ENCODE measurements around the gene RIOK1.
"Not testable (repeated sequence)": the region's sequence is repeated elsewhere in the genome, so short reads cannot be mapped to it uniquely, and the experiment has no call there.

The RIOK1 gene

GRCh38 chr6:7389451-7390225 is at the start of gene RIOK1, which contains the start of gene CAGE1:
TSS of gene RIOK1 (plus strand) at chr6:7389808. CDS start at chr6:7390003, 195 bp downstream.
TSS of gene CAGE1 (minus strand) at chr6:7389742. CDS start at chr6:7387173, 2,569 bp downstream.
- peak; percentile 91 for DNase-seq (ENCODE audit: low read depth)

GRCh38 chr6:7341271-7341670 is 48.3 kb upstream of the RIOK1 start:
- no peak for DNase-seq (ENCODE audit: low read depth)

DNA sequence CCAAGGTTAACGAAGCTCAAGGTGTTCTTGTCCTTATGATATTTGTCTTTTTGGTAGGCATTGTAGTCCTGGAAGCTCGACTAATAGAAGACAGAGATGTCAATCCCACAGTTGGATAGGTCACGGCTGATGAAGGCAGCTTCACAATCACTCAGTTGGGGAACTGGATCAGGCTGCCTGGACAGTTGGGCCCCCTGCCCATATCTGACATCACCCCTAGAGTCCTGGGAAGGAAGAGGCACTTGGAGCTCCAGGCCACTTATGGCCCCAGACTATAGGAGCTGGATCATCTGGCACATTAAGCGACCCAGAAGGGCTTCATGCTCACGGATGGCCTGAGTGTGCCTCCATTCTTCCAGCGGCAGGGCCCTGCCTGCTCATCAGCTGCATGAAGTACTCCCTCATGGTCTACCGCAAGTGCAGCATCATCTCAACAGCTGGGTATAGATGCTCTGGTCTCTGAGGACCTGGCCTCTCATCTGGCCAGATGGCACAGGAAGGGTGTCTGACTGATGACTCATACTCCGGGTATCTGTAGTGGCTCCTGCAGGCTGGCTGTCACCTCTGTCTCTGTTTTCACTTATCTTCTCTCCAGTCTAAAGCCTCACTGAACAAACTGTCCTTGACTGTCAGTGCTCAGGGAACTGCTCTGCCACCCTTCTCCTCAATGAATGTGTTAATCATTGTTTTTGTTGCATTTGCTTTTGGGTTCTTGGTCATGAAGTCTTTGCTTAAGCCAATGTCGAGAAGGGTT is 47.4 kb upstream of the RIOK1 start:
- no peak for DNase-seq (ENCODE audit: low read depth)

DNA sequence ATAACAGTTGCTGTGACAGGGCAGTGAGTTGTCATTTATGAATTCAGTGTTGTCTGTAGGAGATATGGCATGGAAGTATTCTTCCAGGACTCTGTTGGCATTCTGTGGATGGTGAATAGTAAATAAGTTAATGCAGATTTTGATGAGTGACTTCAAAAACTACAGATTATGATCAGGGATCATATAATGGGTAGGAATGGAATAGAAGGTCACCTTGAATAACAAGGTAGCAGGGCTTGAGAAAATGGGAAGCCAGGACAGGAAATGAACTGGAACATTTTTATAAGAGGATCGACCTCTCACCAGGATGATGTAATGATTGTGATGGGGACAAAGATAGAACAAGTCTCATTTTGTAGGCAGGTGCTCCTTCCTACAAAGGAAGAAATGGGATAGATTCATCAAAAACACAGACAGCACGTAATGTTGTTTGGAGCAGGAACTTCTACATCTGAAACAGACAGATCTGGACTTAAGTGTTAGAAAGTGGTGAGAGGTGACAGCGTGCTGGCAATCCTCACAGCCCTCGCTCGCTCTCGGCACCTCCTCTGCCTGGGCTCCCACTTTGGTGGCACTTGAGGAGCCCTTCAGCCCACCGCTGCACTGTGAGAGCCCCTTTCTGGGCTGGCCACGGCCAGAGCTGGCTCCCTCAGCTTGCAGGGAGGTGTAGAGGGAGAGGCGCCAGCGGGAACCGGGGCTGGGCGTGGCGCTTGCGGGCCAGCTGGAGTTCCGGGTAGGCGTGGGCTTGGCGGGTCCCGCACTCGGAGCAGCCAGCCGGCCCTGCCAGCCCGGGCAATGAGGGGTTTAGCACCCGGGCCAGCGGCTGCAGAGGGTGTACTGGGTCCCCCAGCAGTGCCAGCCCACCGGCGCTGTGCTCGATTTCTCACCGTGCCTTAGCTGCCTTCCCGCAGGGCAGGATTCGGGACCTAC is 45.8 kb upstream of the RIOK1 start:
- no peak for DNase-seq (ENCODE audit: low read depth)

DNA sequence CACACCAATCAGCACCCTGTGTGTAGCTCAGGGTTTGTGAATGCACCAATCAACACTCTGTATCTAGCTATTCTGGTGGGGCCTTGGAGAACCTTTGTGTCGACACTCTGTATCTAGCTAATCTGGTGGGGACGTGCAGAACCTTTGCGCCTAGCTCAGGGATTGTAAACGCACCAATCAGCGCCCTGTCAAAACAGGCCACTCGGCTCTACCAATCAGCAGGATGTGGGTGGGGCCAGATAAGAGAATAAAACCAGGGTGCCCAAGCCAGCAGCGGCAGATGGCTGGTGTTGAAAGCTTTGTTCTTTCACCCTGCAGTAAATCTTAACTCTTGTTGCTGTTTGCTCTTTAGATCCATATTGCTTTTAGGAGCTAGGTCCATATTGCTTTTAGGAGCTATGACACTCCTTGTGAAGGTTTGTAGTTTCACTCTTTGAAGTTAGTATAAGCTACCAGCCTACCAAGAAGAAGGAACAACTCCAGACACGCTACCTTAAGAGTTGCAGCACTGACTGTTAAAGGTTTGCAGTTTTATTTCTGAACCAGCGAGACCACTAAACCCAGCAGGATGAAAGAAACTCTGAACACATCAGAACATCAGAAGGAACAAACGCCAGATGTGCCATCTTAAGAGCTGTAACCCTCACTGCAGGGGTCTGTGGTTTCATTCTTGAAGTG is 44.7 kb upstream of the RIOK1 start:
- DNase-seq (ENCODE audit: low read depth): not testable (repeated sequence)

DNA sequence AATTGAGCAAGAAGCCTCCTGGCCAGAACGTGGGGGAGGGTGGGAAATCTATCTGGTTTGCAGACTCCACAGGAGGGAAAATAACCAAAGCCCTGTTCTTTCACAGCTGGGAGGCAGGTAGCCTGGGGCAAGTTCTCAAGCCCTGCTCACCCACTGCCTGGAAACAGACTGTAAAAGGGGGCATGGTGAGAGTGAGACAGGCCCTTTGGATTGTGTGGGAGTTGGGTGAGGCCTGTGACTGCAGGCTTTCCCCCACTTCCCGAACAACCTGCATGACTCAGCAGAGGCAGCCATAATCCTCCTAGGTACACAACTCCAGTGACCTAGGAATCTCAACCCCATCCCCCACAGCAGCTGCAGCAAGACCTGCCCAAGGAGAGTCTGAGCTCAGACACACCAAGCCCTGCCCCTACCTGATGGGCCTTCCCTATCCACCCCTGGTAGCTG is 42.0 kb upstream of the RIOK1 start:
- not testable (repeated sequence) for DNase-seq (ENCODE audit: low read depth)

GRCh38 chr6:7350591-7350990 is 39.0 kb upstream of the RIOK1 start:
- DNase-seq (ENCODE audit: low read depth): not testable (repeated sequence)

DNA sequence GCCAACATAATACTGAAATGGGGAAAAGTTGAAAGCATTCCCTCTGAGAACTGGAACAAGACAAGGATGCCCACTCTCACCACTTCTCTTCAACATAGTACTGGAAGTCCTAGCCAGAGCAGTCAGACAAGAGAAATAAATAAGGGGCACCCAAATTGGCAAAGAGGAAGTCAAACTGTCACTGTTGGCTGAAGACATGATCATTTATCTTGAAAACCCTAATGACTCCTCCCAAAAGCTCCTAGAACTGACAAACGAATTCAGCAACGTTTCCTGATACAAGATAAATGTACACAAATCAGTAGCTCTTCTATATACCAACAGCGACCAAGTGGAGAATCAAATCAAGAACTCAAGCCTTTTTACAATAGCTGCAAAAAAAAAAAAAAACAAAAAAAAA is 37.7 kb upstream of the RIOK1 start:
- DNase-seq (ENCODE audit: low read depth): not testable (repeated sequence)

- no peak for DNase-seq (ENCODE audit: low read depth)
Observed at GRCh38 chr6:7367408-7367807, 22.2 kb upstream of the RIOK1 start.

DNA sequence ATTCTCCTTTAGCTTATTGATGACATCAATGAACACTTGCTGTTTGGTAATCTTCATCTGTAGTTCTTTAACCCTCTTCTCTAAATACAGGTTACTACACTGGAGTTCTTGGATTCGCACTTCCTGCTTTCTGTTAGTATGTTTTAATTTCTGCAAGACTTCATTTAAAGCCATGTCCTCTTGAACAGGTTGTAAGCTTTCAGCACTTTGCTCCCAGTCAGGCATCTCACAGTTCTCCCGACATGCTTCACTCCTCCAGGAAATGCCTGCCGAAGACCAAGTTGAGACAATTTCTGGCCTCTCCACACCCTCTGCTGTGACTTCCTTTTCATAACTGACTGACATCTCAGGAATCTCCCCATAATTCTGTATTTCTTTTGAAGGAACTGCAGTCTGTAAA is 15.9 kb upstream of the RIOK1 start:
- no peak for DNase-seq (ENCODE audit: low read depth)

DNA sequence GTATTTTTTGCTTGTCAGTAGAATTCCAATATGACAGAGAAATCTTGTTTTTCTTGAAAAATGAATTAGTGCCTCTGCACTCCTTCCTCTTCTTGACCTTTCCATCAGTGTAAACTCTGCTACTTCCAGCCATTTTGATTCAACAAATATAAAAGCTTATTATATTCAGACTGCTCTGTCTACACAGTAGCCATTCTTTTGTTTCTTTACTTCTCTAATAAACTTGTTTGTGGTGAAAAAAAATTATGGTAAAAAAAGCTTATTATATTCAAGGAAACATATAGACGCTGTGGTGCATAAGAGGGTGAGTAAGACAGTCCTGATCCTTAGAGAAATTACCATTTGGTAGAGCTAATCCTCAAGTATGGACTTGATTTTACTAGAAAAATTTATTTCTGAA is 11.6 kb upstream of the RIOK1 start:
- DNase-seq (ENCODE audit: low read depth): no peak

- no peak for DNase-seq (ENCODE audit: low read depth)
Observed at GRCh38 chr6:7378740-7379139, 10.9 kb upstream of the RIOK1 start.

GRCh38 chr6:7381092-7381491 is 8.5 kb upstream of the RIOK1 start:
- no peak for DNase-seq (ENCODE audit: low read depth)

GRCh38 chr6:7389162-7389450 is 502 bp upstream of the RIOK1 start:
- no peak for DNase-seq (ENCODE audit: low read depth)

GRCh38 chr6:7390226-7390878 is 744 bp downstream of the RIOK1 start:
- DNase-seq (ENCODE audit: low read depth): no peak

DNA sequence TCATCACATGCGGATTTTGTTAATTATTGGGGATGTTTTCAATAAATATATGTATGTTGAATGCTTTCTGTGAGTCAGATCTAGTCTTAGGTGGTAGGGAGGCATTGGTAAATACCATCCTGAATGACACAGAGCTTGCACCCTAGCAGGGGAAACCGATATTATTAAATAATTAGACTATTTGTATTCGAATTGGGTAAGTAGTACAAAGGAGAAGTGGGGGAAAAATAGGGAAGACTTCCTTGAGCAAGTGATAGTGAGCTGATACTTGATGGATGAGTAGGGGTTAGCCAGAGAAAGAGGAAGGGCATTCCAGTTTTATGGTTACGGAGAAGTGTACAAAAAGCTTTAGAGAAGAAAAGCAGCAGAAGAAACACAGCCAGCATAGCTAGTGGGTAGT is 1.5 kb downstream of the RIOK1 start:
- DNase-seq (ENCODE audit: low read depth): no peak

DNA sequence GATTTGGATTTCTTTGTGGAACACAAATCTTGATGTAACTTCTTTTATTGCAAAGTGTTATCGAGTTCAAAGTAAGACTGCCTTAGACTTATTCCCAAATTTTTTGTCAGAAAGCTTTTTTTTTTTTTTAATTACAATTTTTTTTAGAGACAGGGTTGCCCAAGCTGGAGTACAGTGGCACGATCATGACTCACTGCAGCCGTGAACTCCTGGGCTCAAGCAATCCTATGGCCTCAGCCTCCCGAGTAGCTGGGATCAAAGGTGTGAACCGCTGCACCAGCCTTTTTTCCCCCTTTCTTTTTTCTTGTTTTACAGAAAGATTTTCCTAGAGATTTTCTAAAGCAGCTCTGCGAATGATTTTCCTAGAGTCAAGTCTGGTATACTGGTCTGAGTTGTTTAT is 2.8 kb downstream of the RIOK1 start:
- no peak for DNase-seq (ENCODE audit: low read depth)

DNA sequence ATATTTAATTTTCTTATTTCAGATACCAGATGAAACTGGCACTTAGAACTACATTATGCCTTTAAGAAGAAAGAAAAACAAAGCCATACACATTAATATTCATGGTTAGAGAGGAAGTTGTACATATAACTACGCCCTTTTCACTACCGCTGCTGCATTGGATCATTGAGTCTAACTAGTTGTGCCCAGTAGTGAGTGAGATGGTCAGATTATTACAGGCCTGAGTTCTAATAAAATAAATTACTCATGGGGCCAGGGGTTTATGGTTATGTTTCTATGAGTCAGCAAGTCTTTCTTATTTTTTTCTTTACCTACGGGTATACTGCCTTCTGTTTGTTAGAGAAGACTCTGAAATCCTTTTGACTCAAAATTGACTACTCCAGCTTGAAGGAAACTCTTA is 11.5 kb downstream of the RIOK1 start:
- no peak for DNase-seq (ENCODE audit: low read depth)

DNA sequence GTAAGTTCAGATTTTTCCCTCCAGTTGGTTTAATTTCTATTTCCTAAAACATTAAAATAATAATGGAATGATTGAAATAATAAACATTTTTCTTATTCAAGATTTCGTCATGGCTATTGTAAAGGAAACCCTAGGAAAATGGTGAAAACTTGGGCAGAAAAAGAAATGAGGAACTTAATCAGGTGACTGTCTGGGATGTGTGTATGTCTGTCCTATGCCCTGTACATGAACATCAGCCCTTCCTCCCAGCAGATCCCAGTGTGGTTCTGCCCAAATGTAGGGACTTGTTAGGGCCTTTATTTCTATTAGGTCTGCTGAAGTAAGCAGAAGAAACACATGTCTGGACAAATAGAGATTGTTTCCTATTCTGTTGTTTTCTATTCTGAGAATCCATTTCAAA is 13.1 kb downstream of the RIOK1 start:
- DNase-seq (ENCODE audit: low read depth): no peak

DNA sequence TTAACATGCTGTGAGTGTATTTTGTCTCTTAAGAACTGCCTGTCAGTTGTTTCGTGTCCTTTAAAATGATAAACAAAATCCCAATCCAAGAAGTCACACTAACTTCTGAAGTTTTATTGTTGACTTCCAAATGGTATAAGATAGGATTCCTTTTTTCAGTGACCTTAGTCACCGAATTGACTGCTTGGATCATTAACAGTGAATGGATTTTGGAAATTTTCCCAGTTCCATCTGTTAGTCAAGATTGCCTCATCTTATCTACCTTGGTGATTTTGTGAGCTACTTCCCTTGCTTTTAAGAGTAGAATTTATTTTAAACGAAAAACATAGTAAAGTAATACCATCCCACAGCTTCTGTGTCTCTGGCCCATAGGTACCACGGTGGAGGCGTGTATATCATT is 14.9 kb downstream of the RIOK1 start:
- DNase-seq (ENCODE audit: low read depth): no peak

DNA sequence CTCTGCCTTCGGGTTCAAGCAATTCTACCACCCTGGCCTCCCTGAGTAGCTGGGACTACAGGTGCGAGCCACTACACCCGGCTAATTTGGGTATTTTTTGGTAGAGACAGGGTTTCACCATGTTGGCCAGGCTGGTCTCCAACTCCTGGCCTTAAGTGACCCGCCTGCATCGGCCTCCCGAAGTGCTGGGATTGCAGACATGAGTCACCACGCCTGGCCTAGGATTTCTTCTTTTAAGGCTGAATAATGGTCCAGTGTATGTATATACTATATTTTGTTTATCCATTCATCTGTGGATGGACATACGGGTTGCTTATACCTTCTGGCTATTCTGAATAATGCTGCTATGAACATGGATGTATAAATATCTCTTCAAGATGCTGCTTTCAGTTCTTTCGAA is 17.1 kb downstream of the RIOK1 start:
- DNase-seq (ENCODE audit: low read depth): no peak

Measured in activated T-cell treated with anti-CD3 and anti-CD28 coated beads for 1 hour (primary cell).